Limb (tissue), 2 donors: ENCODE results near the gene ZNG1F.
"Not testable (repeated sequence)": the region's sequence is repeated elsewhere in the genome, so short reads cannot be mapped to it uniquely, and the experiment has no call there.

Experiments
- DNase-seq, 2 donors: peaks; one replicate each; pipeline ENCODE4 v3.0.0-alpha.2; 2016; ENCODE audit errors: extremely low spot score in 2 of 2

Gene ZNG1F

GRCh38 chr9:41123812-41124211 is 65.3 kb downstream of the ZNG1F start:
- DNase-seq, result not testable (repeated sequence)

- not testable (repeated sequence) for DNase-seq
These were observed 65.7 kb downstream of the ZNG1F start for GRCh38 chr9:41123396-41123795.

GRCh38 chr9:41120696-41121095 is 68.4 kb downstream of the ZNG1F start:
- DNase-seq, result not testable (repeated sequence)

GRCh38 chr9:41119719-41120118 is 69.4 kb downstream of the ZNG1F start:
- not testable (repeated sequence) for DNase-seq

- not testable (repeated sequence) for DNase-seq
These were observed 69.8 kb downstream of the ZNG1F start for GRCh38 chr9:41119311-41119710.

- DNase-seq, result not testable (repeated sequence)
These were observed 75.8 kb downstream of the ZNG1F start for GRCh38 chr9:41113348-41113747.

GRCh38 chr9:41111414-41111813 is 77.7 kb downstream of the ZNG1F start:
- DNase-seq, result not testable (repeated sequence)

GRCh38 chr9:41110913-41111312 is 78.2 kb downstream of the ZNG1F start:
- DNase-seq, result not testable (repeated sequence)

GRCh38 chr9:41109253-41109652 is 79.9 kb downstream of the ZNG1F start:
- DNase-seq, result not testable (repeated sequence)

- DNase-seq, result not testable (repeated sequence)
These were observed 80.3 kb downstream of the ZNG1F start for GRCh38 chr9:41108816-41109215.

- DNase-seq, result not testable (repeated sequence)
These were observed 82.5 kb downstream of the ZNG1F start for GRCh38 chr9:41106472-41107116.

GRCh38 chr9:41105557-41106253 is 83.4 kb downstream of the ZNG1F start:
- DNase-seq, result not testable (repeated sequence)

- not testable (repeated sequence) for DNase-seq
These were observed 84.6 kb downstream of the ZNG1F start for GRCh38 chr9:41104542-41104941.

GRCh38 chr9:41100508-41100907 is 88.6 kb downstream of the ZNG1F start:
- DNase-seq, result not testable (repeated sequence)

GRCh38 chr9:41098759-41099158 is 90.4 kb downstream of the ZNG1F start:
- DNase-seq, result not testable (repeated sequence)

GRCh38 chr9:41095060-41095459 is 94.1 kb downstream of the ZNG1F start:
- not testable (repeated sequence) for DNase-seq

- not testable (repeated sequence) for DNase-seq
These were observed 94.9 kb downstream of the ZNG1F start for GRCh38 chr9:41094010-41094773.

- DNase-seq, result not testable (repeated sequence)
These were observed 98.2 kb downstream of the ZNG1F start for GRCh38 chr9:41090922-41091321.

GRCh38 chr9:41090386-41090785 is 98.7 kb downstream of the ZNG1F start:
- not testable (repeated sequence) for DNase-seq

- DNase-seq, result not testable (repeated sequence)
These were observed 100.6 kb downstream of the ZNG1F start for GRCh38 chr9:41088450-41089059.

GRCh38 chr9:41087929-41088328 is 101.2 kb downstream of the ZNG1F start:
- not testable (repeated sequence) for DNase-seq
